ENCODE measurements around the gene TPCN1. TPM values are rescaled to one million over a fixed set of nuclear protein-coding genes. Genes with fewer than 3 reads are reported as not detected.

Gene TPCN1
- total RNA-seq, 1 experiment from 2014 or later: 13.5 TPM

GRCh38 chr12:113172185-113172584 is 49.1 kb upstream of the TPCN1 start:
- H3K14ac ChIP-seq (ENCODE audit: insufficient read depth, low read length): no peak overlapping the region; the same call in 1 of the 2 replicates
- no peak overlapping the region for H2BK5ac ChIP-seq (ENCODE audit: insufficient read length, low read length)
- no peaks in the 10 kb centered on the region for H3K9me3 ChIP-seq (ENCODE audit: control insufficient read depth, low read depth, low read length)
- no peak overlapping the region for H2BK20ac ChIP-seq (ENCODE audit: low read depth, low read length, poor library complexity, severe bottlenecking)
- H3K56ac ChIP-seq (ENCODE audit: insufficient read length, low read depth, low read length): no peak overlapping the region
- H3K27me3 ChIP-seq (ENCODE audit: insufficient read depth, low read length): no peaks in the 10 kb centered on the region
- H2BK120ac ChIP-seq (ENCODE audit: low read depth, low read length, poor library complexity, severe bottlenecking): no peak overlapping the region
- no peak overlapping the region for H3T11ph ChIP-seq (ENCODE audit: low read length)
- no peaks in the 10 kb centered on the region for H3K79me1 ChIP-seq (ENCODE audit: insufficient read depth, low read depth, low read length, poor library complexity, severe bottlenecking)
- no peak overlapping the region for H3K27ac Mint-ChIP-seq
- no peak overlapping the region for H3K27ac ChIP-seq (ENCODE audit: insufficient read length, low read depth, low read length)
- no peak overlapping the region for H3K18ac ChIP-seq (ENCODE audit: insufficient read length, low read depth, low read length)
- H3K4me2 ChIP-seq (ENCODE audit: insufficient read depth, insufficient read length, low read length): no peak overlapping the region
- no peak for TF ChIP-seq CTCF (conservative IDR thresholded peaks at IDR 0.05)
- H3K4me3 Mint-ChIP-seq: no peak overlapping the region
- no peak overlapping the region for H3K4ac ChIP-seq (ENCODE audit: low read depth, low read length)
- no peak overlapping the region for H4K5ac ChIP-seq (ENCODE audit: insufficient read length, low read depth, low read length)
- no CpG with 5 or more reads among the region's 20 CpGs for WGBS (ENCODE audit: extremely low coverage, insufficient read length, low lambda C conversion rate)
- H2AFZ ChIP-seq (ENCODE audit: low read length): no peak overlapping the region
- peaks cover 54 to 81% (median 77%) of the 10 kb centered on the region in 3 experiments; a peak in 6 of 7 replicates for H3K36me3 Mint-ChIP-seq (ENCODE audit: insufficient read depth in 1 of 3, low read depth in 3 of 3)
- no peak for DNase-seq
- no peak overlapping the region for H2BK15ac ChIP-seq (ENCODE audit: low read depth, low read length)
- no peaks in the 10 kb centered on the region for H3K79me2 ChIP-seq (ENCODE audit: insufficient read depth, low read length)
- no peaks in the 10 kb centered on the region for H3K4me1 Mint-ChIP-seq
- H2AK5ac ChIP-seq (ENCODE audit: insufficient read length, low read length): no peak overlapping the region
- no peak overlapping the region for H4K91ac ChIP-seq (ENCODE audit: insufficient read length, low read depth, low read length)
- no peaks in the 10 kb centered on the region for H3K4me1 ChIP-seq (ENCODE audit: insufficient read depth, low read length)
- H3K23ac ChIP-seq (ENCODE audit: insufficient read length, low read depth, low read length): no peak overlapping the region
- no peaks in the 10 kb centered on the region for H3K9me3 Mint-ChIP-seq
- no peak overlapping the region for H4K8ac ChIP-seq (replicated peaks; ENCODE audit: insufficient read length, low read depth, low read length)
- H4K20me1 ChIP-seq (ENCODE audit: control insufficient read depth, insufficient read depth, insufficient read length): no peaks in the 10 kb centered on the region
- H3K9ac ChIP-seq (ENCODE audit: extremely low read depth, insufficient read length, low read length): no peak overlapping the region
- H2BK12ac ChIP-seq (ENCODE audit: insufficient read length, low read depth, low read length): no peak overlapping the region
- no peaks in the 10 kb centered on the region for H3K23me2 ChIP-seq (ENCODE audit: insufficient read length, low read depth, low read length, poor library complexity, severe bottlenecking)
- no peaks in the 10 kb centered on the region for H3K27me3 Mint-ChIP-seq (ENCODE audit: low read depth)

Data from H9 (cell line).